Mesenteric fat pad (tissue), 1 donor: ENCODE results near the gene XYLT2. TPM values are rescaled to one million over a fixed set of nuclear protein-coding genes. Genes with fewer than 3 reads are reported as not detected.

Experiments used
- DNase-seq: peaks from one replicate; pipeline ENCODE4 v3.0.0-alpha.2; 2020; ENCODE audit warnings: low spot score
- total RNA-seq: library from RNA; stranded (reverse); fragmentation: NEBNext Ultra II Directional; extraction: Animal tissue kit (Norgen Biotek cat#: 25700); gene quantifications from one replicate; pipeline ENCODE4 v1.2.1, GENCODE V29; 2021
- donor health status: DM: yes; HTN: yes; CAD: no.

The XYLT2 gene
- total RNA-seq, 1 donor from 2014 or later: 14.4 TPM

- peak; percentile 67 for DNase-seq
Measured at GRCh38 chr17:50348522-50349242, 2.8 kb downstream of the XYLT2 start.

GRCh38 chr17:50349243-50349600 lies 3.3 kb downstream of the XYLT2 start:
- peak; percentile 73 for DNase-seq

- DNase-seq: peak; percentile 30
Measured at GRCh38 chr17:50350733-50351132, 4.8 kb downstream of the XYLT2 start.

- DNase-seq: peak; percentile 83
Measured at GRCh38 chr17:50352072-50352692, 6.3 kb downstream of the XYLT2 start.

GRCh38 chr17:50352693-50353599 lies 7.0 kb downstream of the XYLT2 start:
- no peak for DNase-seq

GRCh38 chr17:50353600-50354195 lies 7.8 kb downstream of the XYLT2 start:
- peak; percentile 74 for DNase-seq

GRCh38 chr17:50354198-50354597 lies 8.3 kb downstream of the XYLT2 start:
- DNase-seq: peak; percentile 76

- DNase-seq: peak; percentile 86
Measured at GRCh38 chr17:50354776-50355175, 8.8 kb downstream of the XYLT2 start.

GRCh38 chr17:50355336-50355700 lies 9.4 kb downstream of the XYLT2 start:
- DNase-seq: peak; percentile 78

GRCh38 chr17:50355701-50356341 lies 9.9 kb downstream of the XYLT2 start:
- no peak for DNase-seq

GRCh38 chr17:50356418-50356817 lies 10.5 kb downstream of the XYLT2 start:
- DNase-seq: no peak

- DNase-seq: no peak
Measured at GRCh38 chr17:50356892-50357510, 11.1 kb downstream of the XYLT2 start.

GRCh38 chr17:50358177-50358576 lies 12.3 kb downstream of the XYLT2 start:
- no peak for DNase-seq

- no peak for DNase-seq
Measured at GRCh38 chr17:50359005-50359699, 13.2 kb downstream of the XYLT2 start.

- DNase-seq: peak; percentile 84
Measured at GRCh38 chr17:50359998-50360461, 14.1 kb downstream of the XYLT2 start.

- DNase-seq: no peak
Measured at GRCh38 chr17:50360486-50361115, 14.7 kb downstream of the XYLT2 start.

GRCh38 chr17:50361561-50362480 lies 15.9 kb downstream of the XYLT2 start:
- peak; percentile 62 for DNase-seq

GRCh38 chr17:50362661-50363060 lies 16.7 kb downstream of the XYLT2 start:
- DNase-seq: peak; percentile 77
